ENCODE measurements around the gene LAMP2.

LAMP2 gene

GRCh38 chrX:120419463-120419862 lies 49.6 kb downstream of the LAMP2 start:
- Histone ChIP-seq H3K36me3 (ENCODE audit: control insufficient read depth in 1 of 2, insufficient read depth in 2 of 2, low read length in 2 of 2) (no peaks in the 10 kb centered on the region), H3K4ac (ENCODE audit: low read depth, low read length) (no peak overlapping the region), H3K9me3 (ENCODE audit: insufficient read depth, low read depth, low read length) (no peaks in the 10 kb centered on the region), H3K27me3 (ENCODE audit: insufficient read depth, low read length) (no peaks in the 10 kb centered on the region), H3K9ac (ENCODE audit: low read length) (no peak overlapping the region), H4K91ac (ENCODE audit: low read depth, low read length) (no peak overlapping the region), H3K79me1 (ENCODE audit: low read length) (no peaks in the 10 kb centered on the region), H2AK5ac (ENCODE audit: low read length) (no peak overlapping the region), H2BK120ac (ENCODE audit: insufficient read depth, low read length, poor library complexity) (no peak overlapping the region), H2BK12ac (ENCODE audit: low read length) (no peak overlapping the region), H3K4me2 (ENCODE audit: low read length) (no peak overlapping the region), H3K79me2 (ENCODE audit: control insufficient read depth, insufficient read depth, low read length, poor library complexity) (no peaks in the 10 kb centered on the region), H3K18ac (ENCODE audit: low read length) (no peak overlapping the region), H3K14ac (ENCODE audit: low read length) (no peak overlapping the region), H4K12ac (ENCODE audit: low read depth, low read length) (no peak overlapping the region), H2AFZ (ENCODE audit: insufficient read depth, low read length, poor library complexity) (no peak overlapping the region), H2BK5ac (ENCODE audit: low read depth, low read length, poor library complexity) (no peak overlapping the region), H3K4me3 (ENCODE audit: low read depth, low read length) (no peak overlapping the region), H3K4me1 (ENCODE audit: control insufficient read depth in 1 of 2, insufficient read depth in 2 of 2, low read length in 2 of 2) (no peaks in the 10 kb centered on the region), H3K23ac (ENCODE audit: low read length) (no peak overlapping the region), H3K27ac (ENCODE audit: low read depth, low read length) (no peak overlapping the region), H4K8ac (ENCODE audit: low read depth, low read length) (no peak overlapping the region)
- DNase-seq = no peak
- no CpG with 5 or more reads among the region's 2 CpGs for WGBS (ENCODE audit: extremely low coverage, insufficient coverage, insufficient read length)

GRCh38 chrX:120408168-120408567 lies 60.9 kb downstream of the LAMP2 start:
- no peaks in the 10 kb centered on the region for H3K27me3 ChIP-seq (ENCODE audit: insufficient read depth, low read length)
- H3K4me1 ChIP-seq (ENCODE audit: control insufficient read depth in 1 of 2, insufficient read depth in 2 of 2, low read length in 2 of 2) = no peaks in the 10 kb centered on the region
- no peak overlapping the region for H2BK12ac ChIP-seq (ENCODE audit: low read length)
- H2AK5ac ChIP-seq (ENCODE audit: low read length) = no peak overlapping the region
- no peak overlapping the region for H3K4me3 ChIP-seq (ENCODE audit: low read depth, low read length)
- no peaks in the 10 kb centered on the region for H3K79me2 ChIP-seq (ENCODE audit: control insufficient read depth, insufficient read depth, low read length, poor library complexity)
- no peak overlapping the region for H3K9ac ChIP-seq (ENCODE audit: low read length)
- H2BK5ac ChIP-seq (ENCODE audit: low read depth, low read length, poor library complexity) = no peak overlapping the region
- DNase-seq = no peak
- H3K14ac ChIP-seq (ENCODE audit: low read length) = no peak overlapping the region
- H4K91ac ChIP-seq (ENCODE audit: low read depth, low read length) = no peak overlapping the region
- no peaks in the 10 kb centered on the region for H3K9me3 ChIP-seq (ENCODE audit: insufficient read depth, low read depth, low read length)
- no peak overlapping the region for H3K27ac ChIP-seq (ENCODE audit: low read depth, low read length)
- WGBS (ENCODE audit: extremely low coverage, insufficient coverage, insufficient read length) = no CpG with 5 or more reads among the region's 1 CpG
- H3K23ac ChIP-seq (ENCODE audit: low read length) = no peak overlapping the region
- no peak overlapping the region for H3K4ac ChIP-seq (ENCODE audit: low read depth, low read length)
- no peak overlapping the region for H2BK120ac ChIP-seq (ENCODE audit: insufficient read depth, low read length, poor library complexity)
- H3K79me1 ChIP-seq (ENCODE audit: low read length) = no peaks in the 10 kb centered on the region
- no peak overlapping the region for H3K4me2 ChIP-seq (ENCODE audit: low read length)
- no peaks in the 10 kb centered on the region for H3K36me3 ChIP-seq (ENCODE audit: control insufficient read depth in 1 of 2, insufficient read depth in 2 of 2, low read length in 2 of 2)
- no peak overlapping the region for H2AFZ ChIP-seq (ENCODE audit: insufficient read depth, low read length, poor library complexity)
- H3K18ac ChIP-seq (ENCODE audit: low read length) = no peak overlapping the region
- H4K12ac ChIP-seq (ENCODE audit: low read depth, low read length) = no peak overlapping the region
- no peak overlapping the region for H4K8ac ChIP-seq (ENCODE audit: low read depth, low read length)

GRCh38 chrX:120406638-120407037 lies 62.5 kb downstream of the LAMP2 start:
- no peak for DNase-seq
- Histone ChIP-seq H2BK12ac (ENCODE audit: low read length) (no peak overlapping the region), H3K4me2 (ENCODE audit: low read length) (no peak overlapping the region), H2BK120ac (ENCODE audit: insufficient read depth, low read length, poor library complexity) (no peak overlapping the region), H4K8ac (ENCODE audit: low read depth, low read length) (no peak overlapping the region), H3K79me1 (ENCODE audit: low read length) (no peaks in the 10 kb centered on the region), H2AK5ac (ENCODE audit: low read length) (no peak overlapping the region), H3K36me3 (ENCODE audit: control insufficient read depth in 1 of 2, insufficient read depth in 2 of 2, low read length in 2 of 2) (no peaks in the 10 kb centered on the region), H3K18ac (ENCODE audit: low read length) (no peak overlapping the region), H2BK5ac (ENCODE audit: low read depth, low read length, poor library complexity) (no peak overlapping the region), H3K27me3 (ENCODE audit: insufficient read depth, low read length) (no peaks in the 10 kb centered on the region), H3K4ac (ENCODE audit: low read depth, low read length) (no peak overlapping the region), H3K9ac (ENCODE audit: low read length) (no peak overlapping the region), H3K9me3 (ENCODE audit: insufficient read depth, low read depth, low read length) (no peaks in the 10 kb centered on the region), H3K27ac (ENCODE audit: low read depth, low read length) (no peak overlapping the region), H3K79me2 (ENCODE audit: control insufficient read depth, insufficient read depth, low read length, poor library complexity) (no peaks in the 10 kb centered on the region), H2AFZ (ENCODE audit: insufficient read depth, low read length, poor library complexity) (no peak overlapping the region), H3K4me3 (ENCODE audit: low read depth, low read length) (no peak overlapping the region), H3K23ac (ENCODE audit: low read length) (no peak overlapping the region), H3K14ac (ENCODE audit: low read length) (no peak overlapping the region), H4K91ac (ENCODE audit: low read depth, low read length) (no peak overlapping the region), H3K4me1 (ENCODE audit: control insufficient read depth in 1 of 2, insufficient read depth in 2 of 2, low read length in 2 of 2) (no peaks in the 10 kb centered on the region), H4K12ac (ENCODE audit: low read depth, low read length) (no peak overlapping the region)
- WGBS (ENCODE audit: extremely low coverage, insufficient coverage, insufficient read length) = no CpG with 5 or more reads among the region's 5 CpGs

GRCh38 chrX:120402369-120402768 lies 66.7 kb downstream of the LAMP2 start:
- no peak overlapping the region for H4K91ac ChIP-seq (ENCODE audit: low read depth, low read length)
- H3K9ac ChIP-seq (ENCODE audit: low read length) = no peak overlapping the region
- no peak overlapping the region for H3K23ac ChIP-seq (ENCODE audit: low read length)
- DNase-seq = no peak
- H3K14ac ChIP-seq (ENCODE audit: low read length) = no peak overlapping the region
- no peaks in the 10 kb centered on the region for H3K79me2 ChIP-seq (ENCODE audit: control insufficient read depth, insufficient read depth, low read length, poor library complexity)
- H2AK5ac ChIP-seq (ENCODE audit: low read length) = no peak overlapping the region
- WGBS (ENCODE audit: extremely low coverage, insufficient coverage, insufficient read length) = no CpG with 5 or more reads among the region's 2 CpGs
- no peak overlapping the region for H3K18ac ChIP-seq (ENCODE audit: low read length)
- H3K4me1 ChIP-seq (ENCODE audit: control insufficient read depth in 1 of 2, insufficient read depth in 2 of 2, low read length in 2 of 2) = no peaks in the 10 kb centered on the region
- H3K4me3 ChIP-seq (ENCODE audit: low read depth, low read length) = no peak overlapping the region
- no peak overlapping the region for H2AFZ ChIP-seq (ENCODE audit: insufficient read depth, low read length, poor library complexity)
- H2BK5ac ChIP-seq (ENCODE audit: low read depth, low read length, poor library complexity) = no peak overlapping the region
- H3K4ac ChIP-seq (ENCODE audit: low read depth, low read length) = no peak overlapping the region
- H3K36me3 ChIP-seq (ENCODE audit: control insufficient read depth in 1 of 2, insufficient read depth in 2 of 2, low read length in 2 of 2) = no peaks in the 10 kb centered on the region
- H2BK120ac ChIP-seq (ENCODE audit: insufficient read depth, low read length, poor library complexity) = no peak overlapping the region
- no peak overlapping the region for H4K12ac ChIP-seq (ENCODE audit: low read depth, low read length)
- no peak overlapping the region for H3K4me2 ChIP-seq (ENCODE audit: low read length)
- no peak overlapping the region for H3K27ac ChIP-seq (ENCODE audit: low read depth, low read length)
- no peaks in the 10 kb centered on the region for H3K27me3 ChIP-seq (ENCODE audit: insufficient read depth, low read length)
- no peak overlapping the region for H2BK12ac ChIP-seq (ENCODE audit: low read length)
- H4K8ac ChIP-seq (ENCODE audit: low read depth, low read length) = no peak overlapping the region
- H3K9me3 ChIP-seq (ENCODE audit: insufficient read depth, low read depth, low read length) = no peaks in the 10 kb centered on the region
- no peaks in the 10 kb centered on the region for H3K79me1 ChIP-seq (ENCODE audit: low read length)
